Activated effector memory CD4-positive, alpha-beta T cell treated with Interleukin-2 at 50 U/mL for 16 hours (primary cell): Measurements from ENCODE around the gene LAMA4.
"Not testable (repeated sequence)": the region's sequence is repeated elsewhere in the genome, so short reads cannot be mapped to it uniquely, and the experiment has no call there.

Source experiments
- DNase-seq: peaks from one replicate; pipeline ENCODE4 v3.0.0-alpha.2; 2020

Gene LAMA4

DNA sequence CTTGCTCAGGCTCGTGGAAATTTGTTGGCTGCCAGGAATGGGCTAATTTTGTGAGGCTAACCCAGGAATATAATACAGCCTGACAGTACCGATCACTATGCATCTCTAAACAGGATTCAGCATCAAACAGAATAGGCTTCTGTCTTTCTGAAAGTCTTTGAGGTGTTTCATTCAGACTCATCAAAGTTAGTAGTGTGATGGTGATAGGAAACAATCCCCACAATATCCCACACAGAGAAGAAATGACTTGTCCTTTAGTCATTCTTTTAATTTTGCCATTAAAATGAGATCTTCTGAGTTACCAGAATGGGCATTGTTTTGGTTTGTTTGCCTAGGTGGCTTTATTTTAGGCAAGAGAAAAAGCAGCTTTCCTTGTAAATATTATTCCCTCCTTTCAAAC is 112.7 kb downstream of the LAMA4 start:
- no peak for DNase-seq

GRCh38 chr6:112139052-112139451 is 115.3 kb downstream of the LAMA4 start:
- no peak for DNase-seq

- DNase-seq, result no peak
These were observed 123.5 kb downstream of the LAMA4 start for GRCh38 chr6:112130878-112131277.

DNA sequence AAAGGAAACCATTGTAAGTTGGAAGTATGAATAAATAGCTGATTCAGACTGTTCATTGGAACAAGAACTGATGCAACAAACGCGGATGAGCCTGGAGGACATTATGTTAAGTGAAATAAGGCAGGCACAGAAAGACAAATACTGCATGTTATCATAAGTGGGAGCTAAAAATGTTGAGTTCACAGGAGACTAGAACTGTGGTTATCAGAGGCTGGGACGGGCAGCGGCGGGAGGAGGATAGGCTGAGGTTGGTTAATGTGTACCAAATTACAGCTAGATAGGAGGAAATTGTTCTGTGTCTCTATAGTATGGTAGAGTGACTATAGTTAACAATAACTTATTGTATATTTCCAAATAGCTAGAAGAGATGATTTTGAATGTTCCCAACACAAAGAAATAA is 126.2 kb downstream of the LAMA4 start:
- DNase-seq, result no peak

GRCh38 chr6:112123982-112124381 is 130.4 kb downstream of the LAMA4 start:
- no peak for DNase-seq

DNA sequence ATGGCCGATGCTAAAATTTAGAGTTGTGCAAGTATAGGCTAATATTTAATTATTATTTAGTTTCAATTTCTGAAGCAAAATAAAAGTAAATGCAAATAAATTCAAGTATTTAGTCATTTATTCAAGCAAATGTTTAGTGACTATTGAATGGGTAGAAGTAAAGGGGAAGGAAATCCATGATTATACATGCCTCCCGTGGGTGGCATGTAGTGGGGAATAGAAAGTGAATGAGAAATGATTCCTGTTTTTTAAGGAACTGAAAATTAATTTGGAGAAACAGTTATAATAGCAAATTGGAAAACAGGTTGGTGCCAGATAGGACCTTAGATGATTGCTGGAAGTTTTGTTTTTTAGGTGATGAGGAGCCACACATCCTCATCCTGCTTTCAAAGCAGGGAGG is 131.6 kb downstream of the LAMA4 start:
- DNase-seq, result no peak

GRCh38 chr6:112118034-112118433 is 136.3 kb downstream of the LAMA4 start:
- DNase-seq, result no peak

DNA sequence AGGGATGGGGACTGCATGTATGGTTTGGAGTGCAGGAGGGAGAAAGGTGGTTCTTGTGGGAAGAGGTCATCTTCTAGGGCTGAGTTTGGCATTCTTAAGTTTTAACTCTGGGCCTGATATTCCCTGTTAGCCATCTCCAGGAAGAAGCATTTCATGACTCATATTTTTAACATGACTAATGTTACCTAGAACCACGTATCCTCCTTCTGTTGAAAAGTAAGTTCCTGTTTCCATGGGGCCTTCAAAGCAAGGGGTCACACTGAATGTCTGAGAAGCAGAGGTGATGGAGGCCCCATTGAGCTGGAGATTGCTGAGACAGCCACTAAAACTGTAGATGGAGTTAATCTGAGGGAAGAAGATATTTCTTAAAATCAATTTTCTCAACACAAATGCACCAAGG is 136.8 kb downstream of the LAMA4 start:
- DNase-seq, result no peak

DNA sequence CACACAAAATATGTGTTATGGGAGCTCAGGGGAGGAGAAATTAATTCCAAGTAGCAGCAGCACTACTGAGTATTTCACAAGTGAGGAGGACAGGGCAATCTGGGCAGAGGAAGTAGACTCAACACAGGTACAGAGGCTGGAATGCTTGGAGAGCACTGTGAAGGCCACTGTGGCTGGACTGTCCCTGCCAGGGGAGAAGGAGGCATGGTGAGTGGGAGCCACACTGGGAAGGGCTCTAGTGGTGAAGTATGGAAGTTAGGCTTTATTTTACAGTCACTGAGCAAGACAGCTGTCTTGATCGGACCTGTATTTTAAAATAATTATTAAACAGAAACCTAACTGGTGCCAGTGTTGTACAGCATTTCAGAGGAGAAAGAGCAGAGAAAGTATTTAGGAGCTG is 138.1 kb downstream of the LAMA4 start:
- DNase-seq, result no peak

GRCh38 chr6:112114577-112115223 is 139.7 kb downstream of the LAMA4 start:
- DNase-seq, result no peak

GRCh38 chr6:112113918-112114317 is 140.4 kb downstream of the LAMA4 start:
- no peak for DNase-seq

DNA sequence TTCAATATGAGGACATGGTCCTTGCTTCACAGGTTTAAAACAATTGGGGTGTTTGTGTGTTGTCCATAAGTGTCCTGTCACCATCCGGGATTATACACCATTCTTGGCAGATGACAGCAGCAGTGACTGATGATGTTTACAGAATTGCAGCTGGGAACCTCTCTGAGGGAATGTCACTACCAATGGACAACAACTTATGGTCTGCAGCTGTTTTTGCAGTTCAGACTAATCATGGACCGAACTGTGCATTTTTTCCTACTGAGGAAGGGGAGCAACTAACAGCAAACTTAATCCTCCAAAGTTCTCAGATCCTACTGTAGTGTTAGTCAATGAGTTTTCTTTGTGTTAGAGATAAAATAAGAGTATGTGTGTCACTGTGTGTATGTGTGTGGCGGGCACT is 140.9 kb downstream of the LAMA4 start:
- DNase-seq, result no peak

- no peak for DNase-seq
These were observed 145.1 kb downstream of the LAMA4 start for GRCh38 chr6:112109262-112109661.

- no peak for DNase-seq
These were observed 147.8 kb downstream of the LAMA4 start for GRCh38 chr6:112106562-112106961.

- DNase-seq, result not testable (repeated sequence)
These were observed 148.3 kb downstream of the LAMA4 start for GRCh38 chr6:112106026-112106425.

DNA sequence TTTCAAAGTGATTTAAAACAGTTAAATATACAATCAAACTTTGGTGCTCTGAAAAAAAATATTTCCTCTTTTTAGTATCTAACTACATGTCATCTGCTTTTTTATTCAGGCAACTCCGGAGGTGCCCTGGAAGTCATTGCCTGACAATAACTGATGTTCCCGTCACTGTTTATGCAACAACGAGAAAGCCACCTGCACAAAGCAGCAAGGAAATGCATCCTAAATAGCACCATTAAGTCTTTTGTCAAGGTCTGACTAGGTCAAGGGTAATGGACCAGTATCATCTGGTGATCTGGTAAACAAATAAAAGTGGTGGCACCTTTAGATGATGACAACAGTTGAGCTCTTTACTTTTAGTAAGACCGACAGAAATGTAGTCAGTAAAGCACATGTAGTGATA is 153.8 kb downstream of the LAMA4 start:
- no peak for DNase-seq

- DNase-seq, result no peak
These were observed 157.5 kb downstream of the LAMA4 start for GRCh38 chr6:112096901-112097300.

- DNase-seq, result no peak
These were observed 166.5 kb downstream of the LAMA4 start for GRCh38 chr6:112087916-112088315.

DNA sequence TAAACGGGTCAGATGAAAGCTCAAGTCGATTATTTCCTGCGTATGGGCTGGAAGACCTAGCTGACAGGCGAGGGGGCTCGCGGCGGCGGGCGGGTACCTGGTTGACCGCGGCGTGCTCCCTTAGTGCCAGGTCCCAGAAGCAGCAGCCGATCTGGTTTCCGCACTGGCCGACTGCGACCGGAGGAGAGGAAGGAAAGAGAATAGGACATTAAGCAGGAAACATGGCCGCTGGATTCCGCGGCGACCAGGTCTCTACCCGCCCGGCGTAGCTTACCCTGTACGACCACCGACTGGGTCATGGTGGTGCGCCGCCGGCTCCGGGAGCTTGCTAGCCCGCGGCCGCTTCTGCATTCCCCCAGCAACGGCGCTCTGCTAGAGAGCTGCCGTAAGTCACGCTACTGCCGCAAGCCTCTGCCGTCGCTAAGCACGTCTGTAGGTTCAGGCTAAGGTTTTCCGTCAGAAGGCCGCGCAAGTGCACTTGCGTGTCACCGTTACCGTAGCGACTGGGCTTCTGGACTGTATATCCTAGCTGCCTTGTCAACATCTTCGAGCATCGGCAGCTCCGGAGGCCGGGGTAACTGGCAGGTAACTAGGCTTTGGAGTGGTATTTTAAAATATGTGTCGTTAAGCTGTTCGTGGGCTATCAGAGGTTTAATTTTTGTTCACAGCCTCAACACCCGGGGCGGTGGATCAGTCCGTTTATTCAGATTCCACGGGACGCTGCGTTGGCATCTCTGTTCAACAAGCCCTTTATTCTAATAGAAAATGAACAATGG is 167.0 kb downstream of the LAMA4 start, which contains the start of the genes FAM229B and TUBE1:
Gene FAM229B (plus strand): TSS at position 456 of the 776 bp plus-strand sequence. CDS start 11,693 bp downstream, outside the sequence.
Gene TUBE1 (minus strand): TSS at position 347 of the 776 bp plus-strand sequence. CDS start 48 bp downstream, at position 299.
- DNase-seq, result peak; percentile 79

- DNase-seq, result no peak
These were observed 167.6 kb downstream of the LAMA4 start for GRCh38 chr6:112086744-112087135.

DNA sequence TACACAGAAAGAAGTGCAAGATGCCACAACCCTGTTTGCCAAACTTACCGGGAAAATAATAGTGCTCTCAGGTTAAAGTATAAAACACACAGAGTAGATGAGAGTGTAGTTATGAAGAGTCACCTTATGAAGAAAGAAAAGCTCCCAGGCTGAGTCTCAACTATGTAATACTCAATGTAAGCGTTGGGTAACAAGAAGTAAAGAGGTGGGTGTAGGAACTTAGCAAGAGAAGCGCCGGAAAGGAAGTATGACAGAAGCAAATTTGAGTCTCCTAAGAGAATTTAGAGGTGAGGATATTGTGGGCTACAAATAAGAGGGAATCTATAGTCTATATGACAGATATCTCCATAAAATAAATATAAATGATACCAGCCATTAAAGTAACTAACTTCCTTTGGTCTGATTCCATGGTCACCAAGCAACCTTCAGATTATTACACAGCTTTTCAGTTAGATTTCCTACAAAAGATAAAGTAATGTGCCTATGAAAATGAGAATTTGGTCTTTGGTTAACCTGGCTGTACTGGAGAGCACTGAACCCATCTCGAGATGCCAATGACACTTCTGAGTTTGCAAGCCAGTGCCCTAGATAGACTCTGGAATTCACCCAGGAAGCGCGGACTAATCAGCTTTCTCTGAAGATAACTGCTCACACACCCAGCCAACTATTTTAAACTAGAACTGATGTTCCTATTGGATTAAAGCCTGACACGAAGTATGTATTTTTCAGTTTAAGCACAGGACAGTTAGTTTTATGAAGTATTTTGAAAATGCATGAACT is 168.9 kb downstream of the LAMA4 start:
- DNase-seq, result no peak

DNA sequence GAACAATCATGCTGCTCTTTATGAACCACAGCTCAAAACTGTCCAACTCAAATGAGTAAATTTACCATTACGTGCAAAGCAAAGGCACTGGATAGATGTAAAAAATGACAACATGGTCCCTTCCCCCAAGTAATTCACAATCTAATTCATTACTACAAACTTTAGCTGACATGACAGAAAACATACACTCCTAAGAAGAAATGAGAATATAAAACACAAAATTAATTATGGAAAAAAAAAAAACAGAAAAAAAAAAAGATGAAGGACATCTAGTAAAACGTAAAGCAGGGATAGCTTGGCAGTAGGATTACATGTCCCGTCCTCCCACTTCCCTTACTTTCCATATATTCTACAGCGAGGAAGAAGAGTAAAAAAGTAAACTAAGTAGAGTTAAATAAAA is 172.8 kb downstream of the LAMA4 start:
- no peak for DNase-seq

DNA sequence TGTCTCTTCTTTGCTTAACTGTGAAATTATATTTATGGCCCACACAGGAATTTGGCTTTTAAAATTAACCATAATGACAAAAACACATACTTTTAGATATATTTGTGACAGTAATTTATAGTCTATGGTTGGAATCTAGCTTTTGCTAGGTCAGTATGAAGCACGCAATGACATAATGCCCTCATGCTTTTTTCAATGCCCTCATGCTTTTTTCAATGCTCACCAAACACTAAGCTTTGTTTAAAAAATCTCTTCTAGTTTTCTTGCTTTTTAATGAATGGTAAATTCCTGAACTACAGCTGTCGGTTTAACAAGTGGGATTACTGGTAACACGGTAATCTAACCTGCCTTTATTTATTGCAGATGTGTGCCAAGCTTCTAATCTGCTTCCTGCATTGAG is 187.8 kb downstream of the LAMA4 start:
- no peak for DNase-seq
